Nephron (organoid): Measurements from ENCODE around the gene PDGFA.

ENCODE experiments used
- H3K27ac Mint-ChIP-seq, 3 experiments: 2 replicates each; pipeline ENCODE4 v1.8.0; 2020; ENCODE audit warnings: mixed read lengths in 3 of 3, mild to moderate bottlenecking in 2 of 3, moderate library complexity in 1 of 3
- H3K27me3 Mint-ChIP-seq: 2 replicates; pipeline ENCODE4 v1.8.0; 2021; ENCODE audit warnings: low read depth, mild to moderate bottlenecking, moderate library complexity, mixed read lengths
- H3K36me3 Mint-ChIP-seq: 2 replicates; pipeline ENCODE4 v1.8.0; 2020; ENCODE audit warnings: low read depth, mixed read lengths
- H3K4me1 Mint-ChIP-seq: 2 replicates; pipeline ENCODE4 v1.8.0; 2020; ENCODE audit warnings: mixed read lengths
- H3K4me3 Mint-ChIP-seq, 3 experiments: 2 replicates each; pipeline ENCODE4 v1.8.0; 2020; ENCODE audit warnings: mild to moderate bottlenecking in 3 of 3, mixed read lengths in 3 of 3, moderate library complexity in 2 of 3
- H3K9me3 Mint-ChIP-seq: 2 replicates; pipeline ENCODE4 v1.8.0; 2020; ENCODE audit warnings: mixed read lengths
- TF ChIP-seq, protein P1 (sequence below), 3 experiments: fragments of 200-600 bp; sonication (generic); IDR thresholded peaks; one replicate each; pipeline ENCODE4 v1.5.0; 2021; ENCODE audit warnings: antibody characterized with exemption in 3 of 3; ENCODE audit not compliant: unreplicated experiment in 3 of 3

Gene PDGFA

DNA sequence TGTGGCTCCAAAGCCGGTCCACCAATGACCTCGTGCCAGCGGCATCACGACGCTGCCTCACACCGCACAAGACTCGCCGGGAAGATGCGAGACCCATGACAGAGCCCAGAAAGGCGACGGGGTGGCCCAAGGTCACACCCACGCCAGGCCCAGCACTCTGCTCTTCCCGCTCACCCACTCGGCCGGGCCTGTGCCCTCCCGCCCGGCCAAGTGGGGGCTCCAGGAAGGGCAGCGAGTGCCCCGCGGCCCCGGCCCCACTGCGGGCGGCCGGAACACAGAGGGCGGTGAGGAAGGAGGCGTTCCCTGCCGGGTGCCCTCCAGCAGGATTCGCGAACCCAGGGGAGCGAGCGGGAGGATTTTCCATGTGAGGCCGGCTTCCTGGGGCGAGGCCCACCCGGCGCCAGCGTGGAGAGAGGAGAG lies 56.3 kb downstream of the PDGFA start:
- H3K27me3 Mint-ChIP-seq, result peaks cover 21% of the 10 kb centered on the region
- TF ChIP-seq, protein P1, sequence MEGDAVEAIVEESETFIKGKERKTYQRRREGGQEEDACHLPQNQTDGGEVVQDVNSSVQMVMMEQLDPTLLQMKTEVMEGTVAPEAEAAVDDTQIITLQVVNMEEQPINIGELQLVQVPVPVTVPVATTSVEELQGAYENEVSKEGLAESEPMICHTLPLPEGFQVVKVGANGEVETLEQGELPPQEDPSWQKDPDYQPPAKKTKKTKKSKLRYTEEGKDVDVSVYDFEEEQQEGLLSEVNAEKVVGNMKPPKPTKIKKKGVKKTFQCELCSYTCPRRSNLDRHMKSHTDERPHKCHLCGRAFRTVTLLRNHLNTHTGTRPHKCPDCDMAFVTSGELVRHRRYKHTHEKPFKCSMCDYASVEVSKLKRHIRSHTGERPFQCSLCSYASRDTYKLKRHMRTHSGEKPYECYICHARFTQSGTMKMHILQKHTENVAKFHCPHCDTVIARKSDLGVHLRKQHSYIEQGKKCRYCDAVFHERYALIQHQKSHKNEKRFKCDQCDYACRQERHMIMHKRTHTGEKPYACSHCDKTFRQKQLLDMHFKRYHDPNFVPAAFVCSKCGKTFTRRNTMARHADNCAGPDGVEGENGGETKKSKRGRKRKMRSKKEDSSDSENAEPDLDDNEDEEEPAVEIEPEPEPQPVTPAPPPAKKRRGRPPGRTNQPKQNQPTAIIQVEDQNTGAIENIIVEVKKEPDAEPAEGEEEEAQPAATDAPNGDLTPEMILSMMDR (IDR thresholded peaks at IDR 0.05; ENCODE audit: unreplicated experiment in 3 of 3), result no peak
- H3K4me1 Mint-ChIP-seq, result peaks cover 35% of the 10 kb centered on the region
- H3K27ac Mint-ChIP-seq, result no peak overlapping the region
- no peak overlapping the region for H3K4me3 Mint-ChIP-seq
- H3K36me3 Mint-ChIP-seq, result peaks cover 9% of the 10 kb centered on the region
- peaks cover 12% of the 10 kb centered on the region for H3K9me3 Mint-ChIP-seq

DNA sequence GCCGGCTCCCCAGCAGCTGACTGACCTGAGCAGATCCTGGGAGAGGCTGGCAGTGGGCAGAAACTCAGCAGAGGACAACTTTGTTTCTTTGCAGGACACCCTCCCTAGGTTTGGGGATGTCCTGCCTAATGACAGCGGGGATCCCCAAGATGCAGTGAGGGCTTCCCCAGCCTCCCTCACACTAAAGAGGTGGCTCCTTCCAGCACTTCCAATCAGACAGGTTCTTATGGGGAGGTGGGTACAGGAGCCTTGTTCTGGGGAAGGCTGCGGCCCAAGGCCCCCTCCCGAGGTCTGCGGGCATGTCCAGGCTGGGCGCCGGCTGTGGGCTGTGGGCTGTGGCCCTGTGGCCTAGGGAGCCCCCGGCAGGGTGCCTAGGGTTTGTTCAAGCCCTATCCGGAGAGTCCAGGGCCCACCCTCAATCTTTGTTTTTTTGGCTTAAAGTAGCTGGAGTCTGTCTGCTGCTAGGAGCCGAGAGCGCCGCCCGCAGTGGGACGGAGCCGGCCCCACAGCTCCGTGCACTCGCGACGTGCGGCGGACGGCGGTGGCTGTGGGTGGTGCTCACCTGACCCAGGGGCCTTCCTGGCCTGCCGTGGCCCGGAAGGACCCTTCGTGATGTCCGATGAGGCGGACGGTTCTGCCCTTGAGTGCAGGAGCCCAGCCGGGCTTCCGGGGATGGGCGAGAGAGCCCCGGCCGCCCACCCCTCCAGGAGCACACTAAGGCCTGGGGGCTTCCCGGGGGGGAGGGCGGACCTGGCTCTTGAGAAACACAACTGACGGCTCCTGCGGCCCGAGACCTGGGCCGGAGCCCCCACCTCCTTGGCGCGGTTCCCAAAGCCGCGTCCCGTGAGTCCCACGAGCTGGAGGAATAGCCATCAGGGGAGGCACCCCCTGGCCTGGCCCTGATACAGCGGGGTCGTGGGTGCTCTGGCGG lies 57.2 kb downstream of the PDGFA start:
- TF ChIP-seq, protein P1 (IDR thresholded peaks at IDR 0.05; ENCODE audit: unreplicated experiment in 3 of 3), result no peak
- Mint-ChIP-seq H3K27me3 (peaks cover 12% of the 10 kb centered on the region), H3K27ac (no peak overlapping the region), H3K9me3 (peaks cover 3% of the 10 kb centered on the region), H3K4me3 (no peak overlapping the region), H3K4me1 (peaks cover 34% of the 10 kb centered on the region), H3K36me3 (peaks cover 1% of the 10 kb centered on the region)

DNA sequence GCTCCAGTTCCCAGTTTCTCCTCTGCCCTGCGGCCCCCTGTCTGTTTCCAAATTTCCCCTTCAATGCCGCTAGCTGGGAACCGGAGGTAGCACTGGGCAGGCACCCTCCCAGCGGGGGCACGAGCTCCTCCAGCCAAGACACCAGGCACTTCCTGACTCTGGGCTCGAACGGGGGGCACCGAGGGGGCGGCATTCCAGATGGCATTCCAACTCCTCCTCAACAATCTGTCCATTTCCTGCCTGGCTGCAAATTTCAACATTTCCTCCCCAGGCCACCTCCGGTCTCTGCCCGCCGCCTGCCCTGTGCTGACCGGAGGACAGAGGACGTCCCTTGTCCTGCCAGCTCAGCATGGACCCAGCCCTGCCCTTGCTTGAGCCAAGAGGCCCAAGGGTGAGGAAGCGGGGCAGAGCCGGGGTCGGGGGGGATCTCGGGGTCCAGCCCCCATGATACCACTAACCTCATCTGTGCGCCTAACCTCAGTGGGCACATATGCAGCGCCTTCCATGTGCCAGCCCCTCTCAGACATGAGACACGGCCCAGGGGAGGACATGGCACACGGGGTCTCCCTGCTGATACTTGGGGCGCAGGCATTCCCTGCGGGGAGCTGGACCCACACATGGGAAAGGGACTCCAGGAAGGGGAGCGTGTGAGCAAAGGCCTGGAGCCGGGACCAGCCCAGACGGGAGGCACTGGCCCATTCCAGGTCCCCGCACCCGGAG lies 58.0 kb downstream of the PDGFA start:
- Mint-ChIP-seq H3K27me3 (peaks cover 10% of the 10 kb centered on the region), H3K4me3 (no peak overlapping the region), H3K4me1 (peaks cover 34% of the 10 kb centered on the region), H3K27ac (peak overlapping the region; percentile 59 to 87 (median 63)), H3K9me3 (no peaks in the 10 kb centered on the region), H3K36me3 (no peaks in the 10 kb centered on the region)
- TF ChIP-seq, protein P1 (IDR thresholded peaks at IDR 0.05; ENCODE audit: unreplicated experiment in 3 of 3), result no peak

DNA sequence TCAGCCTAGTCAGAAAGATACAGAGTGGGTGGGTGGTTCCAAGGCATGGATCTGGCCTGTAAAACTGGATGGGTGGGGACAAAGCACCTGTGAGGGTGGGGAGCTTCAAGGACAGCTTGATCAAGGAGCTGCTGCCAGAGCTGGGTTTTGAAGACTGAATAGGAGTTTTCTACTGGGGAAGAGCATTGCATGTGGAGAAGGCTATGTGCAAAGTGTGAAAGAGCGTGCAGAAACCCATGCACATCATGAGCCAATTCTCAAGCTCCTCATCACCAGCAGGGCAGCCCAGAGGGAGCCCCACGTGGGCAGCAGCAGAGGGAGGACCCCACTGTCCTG lies 58.6 kb downstream of the PDGFA start:
- TF ChIP-seq, protein P1 (IDR thresholded peaks at IDR 0.05; ENCODE audit: unreplicated experiment in 3 of 3), result no peak
- H3K4me3 Mint-ChIP-seq, result peak overlapping the region in 2 of 3 experiments; percentile 11 to 42
- no peaks in the 10 kb centered on the region for H3K36me3 Mint-ChIP-seq
- peaks cover 10% of the 10 kb centered on the region for H3K27me3 Mint-ChIP-seq
- peaks cover 33% of the 10 kb centered on the region for H3K4me1 Mint-ChIP-seq
- peak overlapping the region; percentile 59 to 87 (median 63) for H3K27ac Mint-ChIP-seq
- no peaks in the 10 kb centered on the region for H3K9me3 Mint-ChIP-seq

DNA sequence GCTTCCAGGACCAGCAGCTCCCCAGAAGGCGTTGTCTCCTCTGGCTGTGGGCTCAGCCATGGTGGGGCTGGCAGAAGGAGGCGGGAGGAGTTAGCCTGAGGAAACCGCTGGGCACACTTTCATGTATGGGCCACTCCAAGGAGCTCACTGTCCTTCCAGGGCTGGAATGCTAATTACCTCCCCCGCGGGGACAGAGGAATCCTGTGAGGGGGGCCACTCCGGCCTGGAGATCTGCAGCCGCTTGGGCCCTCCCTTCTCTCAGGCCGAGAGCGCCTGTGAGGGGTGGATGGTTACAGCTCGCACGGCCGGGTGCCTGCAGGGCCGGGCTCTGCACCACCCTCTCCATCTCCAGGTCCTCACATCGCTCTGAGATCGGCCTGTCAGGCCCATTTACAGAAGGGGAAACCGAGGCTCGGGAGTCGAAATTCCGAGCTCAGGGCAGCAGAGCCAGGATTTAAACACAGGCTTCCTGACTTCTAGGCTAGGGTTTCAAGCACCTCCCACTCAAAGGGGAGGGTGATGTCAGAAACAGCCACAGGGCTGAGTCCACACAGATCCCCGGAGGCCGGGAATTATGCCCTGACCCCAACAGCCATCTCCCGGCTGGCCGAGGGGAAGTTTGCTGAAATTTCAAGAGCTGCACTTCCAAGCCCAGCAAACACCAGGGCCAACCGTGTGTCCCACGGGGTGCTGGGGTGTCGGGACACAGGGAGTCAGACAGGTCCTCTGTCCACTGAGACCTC lies 59.1 kb downstream of the PDGFA start:
- Mint-ChIP-seq H3K36me3 (no peaks in the 10 kb centered on the region), H3K4me3 (no peak overlapping the region), H3K4me1 (peaks cover 28% of the 10 kb centered on the region), H3K27ac (peak overlapping the region; percentile 59 to 87 (median 63)), H3K9me3 (no peaks in the 10 kb centered on the region), H3K27me3 (peaks cover 7% of the 10 kb centered on the region)
- TF ChIP-seq, protein P1 (IDR thresholded peaks at IDR 0.05; ENCODE audit: unreplicated experiment in 3 of 3), result no peak
